HG03025 (cell line): Measurements from ENCODE around the gene PSTPIP1.

Experiments
- ATAC-seq: cut with Tn5 transposase; IDR thresholded peaks from one replicate; pipeline ENCODE4 v1.9.1; 2021; ENCODE audit warnings: mild to moderate bottlenecking, moderate library complexity; ENCODE audit not compliant: unreplicated experiment, low FRiP score

PSTPIP1 gene

GRCh38 chr15:77027697-77028450 is 32.9 kb downstream of the PSTPIP1 start:
- ATAC-seq: no peak

- ATAC-seq: no peak
These were observed 33.7 kb downstream of the PSTPIP1 start for GRCh38 chr15:77028451-77029165.

GRCh38 chr15:77029166-77030047 is 34.5 kb downstream of the PSTPIP1 start:
- no peak for ATAC-seq

- no peak for ATAC-seq
These were observed 35.4 kb downstream of the PSTPIP1 start for GRCh38 chr15:77030048-77030927.

GRCh38 chr15:77030928-77031375 is 36.0 kb downstream of the PSTPIP1 start:
- ATAC-seq: no peak

- no peak for ATAC-seq
These were observed 36.6 kb downstream of the PSTPIP1 start for GRCh38 chr15:77031376-77032050.

- no peak for ATAC-seq
These were observed 37.2 kb downstream of the PSTPIP1 start for GRCh38 chr15:77032052-77032646.

- no peak for ATAC-seq
These were observed 37.9 kb downstream of the PSTPIP1 start for GRCh38 chr15:77032647-77033416.

- no peak for ATAC-seq
These were observed 38.4 kb downstream of the PSTPIP1 start for GRCh38 chr15:77033417-77033728.

GRCh38 chr15:77033729-77034671 is 39.1 kb downstream of the PSTPIP1 start:
- no peak for ATAC-seq

- ATAC-seq: no peak
These were observed 40.0 kb downstream of the PSTPIP1 start for GRCh38 chr15:77034695-77035489.

- no peak for ATAC-seq
These were observed 40.7 kb downstream of the PSTPIP1 start for GRCh38 chr15:77035584-77035983.

GRCh38 chr15:77035999-77036471 is 41.1 kb downstream of the PSTPIP1 start:
- ATAC-seq: no peak

GRCh38 chr15:77036537-77037387 is 41.8 kb downstream of the PSTPIP1 start:
- ATAC-seq: no peak

- no peak for ATAC-seq
These were observed 42.7 kb downstream of the PSTPIP1 start for GRCh38 chr15:77037388-77038209.
